Measurements from ENCODE around the gene THOC7.

- TF ChIP-seq CTCF (IDR thresholded peaks at IDR 0.05; ENCODE audit: low read depth, low read length), result no peak
- TF ChIP-seq POLR2A (IDR thresholded peaks at IDR 0.05; ENCODE audit: extremely low read depth, insufficient read length), result no peak
Observed at GRCh38 chr3:63909431-63909830, 45.8 kb upstream of the THOC7 start.
